Common myeloid progenitor, CD34-positive (primary cell): Measurements from ENCODE around the gene TRPM7.
A peak's percentile ranks its signal among the peaks of the same experiment; 100 is the strongest.

ENCODE experiments used
- CTCF ChIA-PET: fragments of 350-600 bp; sonication (Branson Sonifier 250); formaldehyde crosslinking; loops from one replicate; lab custom pipeline; 2021; ENCODE audit warnings: antibody characterized with exemption; lab: Charles Lee
- POLR2A ChIA-PET: fragments of 350-600 bp; sonication (Branson Sonifier 250); formaldehyde crosslinking; loops from one replicate; lab custom pipeline; 2021; ENCODE audit warnings: antibody characterized with exemption; lab: Charles Lee
- DNase-seq, 3 donors: peaks; one replicate each; pipeline versions ENCODE4 v3.0.0 to v3.0.0-alpha.2; 2013
- H3K27ac ChIP-seq, 2 experiments: 1 replicate in 1 of 2; 2 replicates in 1 of 2; pipeline ENCODE4 v1.7.0; 2013; ENCODE audit warnings: inconsistent platforms in 2 of 2, low read length in 2 of 2, mild to moderate bottlenecking in 2 of 2, low read depth in 1 of 2, moderate library complexity in 1 of 2; ENCODE audit not compliant: severe bottlenecking in 2 of 2, insufficient read depth in 1 of 2, poor library complexity in 1 of 2
- H3K27me3 ChIP-seq, 5 experiments: replicated peaks in 2 of 5; 1 replicate in 3 of 5; 2 replicates in 2 of 5; pipeline versions ENCODE4 v1.6.1 to v1.7.0; 2013; ENCODE audit warnings: low read length in 4 of 5, mild to moderate bottlenecking in 2 of 5, moderate library complexity in 2 of 5, inconsistent platforms in 1 of 5; ENCODE audit not compliant: insufficient read depth in 5 of 5, control insufficient read depth in 4 of 5
- H3K36me3 ChIP-seq, 4 experiments: 1 replicate in 2 of 4; 2 replicates in 2 of 4; pipeline versions ENCODE4 v1.6.1 to v1.7.0; 2013; ENCODE audit warnings: low read length in 3 of 4, control low read depth in 1 of 4, mild to moderate bottlenecking in 1 of 4; ENCODE audit not compliant: control insufficient read depth in 4 of 4, insufficient read depth in 4 of 4
- H3K4me1 ChIP-seq, 4 experiments: 1 replicate in 3 of 4; 2 replicates in 1 of 4; pipeline versions ENCODE4 v1.6.1 to v1.7.1; 2013; ENCODE audit warnings: low read length in 3 of 4, mild to moderate bottlenecking in 3 of 4, control low read depth in 1 of 4, inconsistent platforms in 1 of 4, moderate library complexity in 1 of 4; ENCODE audit not compliant: control insufficient read depth in 4 of 4, insufficient read depth in 4 of 4; ENCODE audit errors: control extremely low read depth in 1 of 4
- H3K4me3 ChIP-seq, 7 experiments: 1 replicate in 4 of 7; 2 replicates in 3 of 7; pipeline versions ENCODE4 v1.5.1 to v1.7.0; 2013; ENCODE audit warnings: mild to moderate bottlenecking in 7 of 7, low read length in 6 of 7, moderate library complexity in 6 of 7, inconsistent platforms in 2 of 7, low read depth in 2 of 7, control low read depth in 1 of 7; ENCODE audit not compliant: insufficient read depth in 4 of 7, control insufficient read depth in 1 of 7; ENCODE audit errors: extremely low read depth in 1 of 7
- H3K9me3 ChIP-seq, 5 experiments: 1 replicate in 4 of 5; 2 replicates in 1 of 5; pipeline versions ENCODE4 v1.6.1 to v1.7.1; 2013; ENCODE audit warnings: low read length in 4 of 5, mild to moderate bottlenecking in 2 of 5, inconsistent platforms in 1 of 5, low read depth in 1 of 5, moderate library complexity in 1 of 5; ENCODE audit not compliant: control insufficient read depth in 4 of 5, insufficient read depth in 2 of 5; ENCODE audit errors: control extremely low read depth in 1 of 5
- WGBS: methylation state at CpG from one replicate; pipeline ENCODE4 v1.1.5; 2013; ENCODE audit not compliant: insufficient coverage; 5-methylcytosine and 5-hydroxymethylcytosine counted together

TRPM7 gene

GRCh38 chr15:50556642-50557371 lies 129.8 kb downstream of the TRPM7 start:
- peaks cover 0 to 14% (median 3%) of the 10 kb centered on the region in 4 experiments for H3K4me1 ChIP-seq
- DNase-seq, result peak in 1 of 3 donors; percentile 21
- H3K9me3 ChIP-seq, result no peaks in the 10 kb centered on the region
- peaks cover 9 to 14% (median 11%) of the 10 kb centered on the region in 4 experiments for H3K36me3 ChIP-seq
- H3K27me3 ChIP-seq, result no peaks in the 10 kb centered on the region
- ChIA-PET CTCF (no interaction called here), POLR2A (no interaction called here)
- no CpG with 5 or more reads among the region's 2 CpGs for WGBS
- H3K27ac ChIP-seq, result no peak overlapping the region
- H3K4me3 ChIP-seq, result no peak overlapping the region

DNA sequence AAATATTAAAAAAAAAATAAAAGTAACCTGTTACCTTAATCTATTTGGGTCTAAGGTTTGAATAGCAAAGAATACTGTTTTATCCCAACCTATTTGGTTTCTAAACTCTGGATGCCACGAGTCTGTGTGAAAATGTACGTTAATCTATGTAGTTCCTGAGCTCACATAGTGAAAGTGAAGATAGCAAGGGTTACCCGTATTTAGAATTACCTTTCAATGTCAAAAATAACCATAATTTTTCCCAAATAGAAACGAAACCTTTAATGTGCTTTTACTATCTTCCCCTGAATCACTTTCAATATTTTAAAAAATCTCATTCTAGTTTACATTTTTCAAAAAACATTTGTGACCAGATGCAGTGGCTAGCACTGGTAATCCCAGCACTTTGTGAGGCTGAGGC lies 134.4 kb downstream of the TRPM7 start:
- DNase-seq, result no peak
- H3K4me3 ChIP-seq, result no peak overlapping the region
- no peaks in the 10 kb centered on the region for H3K27me3 ChIP-seq
- WGBS, result 83% methylated on average over 1 of the region's 4 CpGs
- peaks cover 0 to 2% (median 0%) of the 10 kb centered on the region in 4 experiments for H3K36me3 ChIP-seq
- ChIA-PET CTCF (no interaction called here), POLR2A (no interaction called here)
- H3K9me3 ChIP-seq, result no peaks in the 10 kb centered on the region
- no peak overlapping the region for H3K27ac ChIP-seq
- peaks cover under 1 to 9% (median 5%) of the 10 kb centered on the region in 4 experiments for H3K4me1 ChIP-seq

DNA sequence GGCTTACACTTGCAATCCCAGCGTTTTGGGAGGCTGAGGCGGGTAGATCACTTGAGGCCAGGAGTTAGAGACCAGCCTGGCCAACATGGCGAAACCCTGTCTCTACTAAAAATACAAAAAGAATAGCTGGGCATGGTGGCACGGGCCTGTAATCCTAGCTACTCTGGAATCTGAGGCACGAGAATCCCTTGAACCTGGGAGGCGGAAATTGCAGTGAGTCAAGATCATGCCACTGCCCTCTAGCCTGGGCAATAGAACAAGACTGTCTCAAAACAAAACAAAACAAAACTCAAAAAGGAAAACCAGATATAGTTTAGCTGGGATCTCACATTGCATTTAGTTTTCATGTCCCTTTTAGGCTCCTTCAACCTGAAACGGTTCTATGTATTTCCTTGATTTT lies 137.3 kb downstream of the TRPM7 start:
- POLR2A ChIA-PET, result no interaction called here
- H3K27me3 ChIP-seq, result no peaks in the 10 kb centered on the region

GRCh38 chr15:50546566-50546965 lies 140.0 kb downstream of the TRPM7 start, which contains the start of gene USP50:
Gene USP50, minus strand, starts transcription at chr15:50546666. Its CDS starts 141 bp downstream, at chr15:50546525.
- POLR2A ChIA-PET, result no interaction called here
- no peaks in the 10 kb centered on the region for H3K27me3 ChIP-seq
- no peak for DNase-seq
- WGBS, result 100% methylated on average over 3 of the region's 5 CpGs
- no peak within 1 kb of the TSS for H3K27ac ChIP-seq
- peaks cover 6 to 9% (median 8%) of the 10 kb centered on the region in 4 experiments for H3K4me1 ChIP-seq
- H3K36me3 ChIP-seq, result no peaks in the 10 kb centered on the region
- H3K9me3 ChIP-seq, result no peaks in the 10 kb centered on the region
- H3K4me3 ChIP-seq, result peak within 1 kb of the TSS in 1 of 7 experiments; percentile 9
- CTCF ChIA-PET, result no interaction called here

More for the DNA sequence above, 137.3 kb downstream of the TRPM7 start:
- no peak overlapping the region for H3K27ac ChIP-seq
- CTCF ChIA-PET, result no interaction called here
- peaks cover 6 to 8% (median 8%) of the 10 kb centered on the region in 4 experiments for H3K4me1 ChIP-seq
- H3K4me3 ChIP-seq, result no peak overlapping the region
- no peak for DNase-seq
- 97% methylated on average over 5 of the region's 7 CpGs for WGBS
- no peaks in the 10 kb centered on the region for H3K36me3 ChIP-seq
- H3K9me3 ChIP-seq, result no peaks in the 10 kb centered on the region

- no peaks in the 10 kb centered on the region for H3K27me3 ChIP-seq
- CTCF ChIA-PET, result no interaction called here
- H3K27ac ChIP-seq, result no peak overlapping the region
- H3K4me1 ChIP-seq, result peaks cover 6 to 9% (median 8%) of the 10 kb centered on the region in 4 experiments
- H3K36me3 ChIP-seq, result no peaks in the 10 kb centered on the region
- 70% methylated on average over 4 of the region's 5 CpGs for WGBS
- H3K4me3 ChIP-seq, result no peak overlapping the region
- POLR2A ChIA-PET, result no interaction called here
- DNase-seq, result no peak
- H3K9me3 ChIP-seq, result no peaks in the 10 kb centered on the region
These were observed 142.2 kb downstream of the TRPM7 start for GRCh38 chr15:50544368-50544767.

DNA sequence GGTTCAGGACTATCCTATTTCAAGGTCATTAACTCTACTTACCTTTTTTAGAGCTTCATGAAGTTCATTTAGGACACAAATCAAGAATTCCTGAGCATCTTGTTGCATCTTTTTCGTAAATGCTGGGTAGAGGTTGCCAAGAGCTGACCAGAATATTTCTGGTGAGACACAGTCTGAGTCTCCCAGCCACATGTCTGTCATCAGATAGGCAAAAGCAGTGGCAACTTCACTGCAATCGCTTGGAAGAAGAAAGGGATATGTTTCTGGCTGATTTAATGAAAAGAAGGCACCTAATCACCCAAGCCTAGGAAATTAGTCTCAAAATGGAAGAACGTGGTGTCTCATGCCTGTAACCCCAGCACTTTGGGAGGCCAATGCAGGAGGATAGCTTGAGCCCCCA lies 143.0 kb downstream of the TRPM7 start:
- DNase-seq, result no peak
- Histone ChIP-seq H3K27me3 (no peaks in the 10 kb centered on the region), H3K27ac (no peak overlapping the region), H3K4me1 (peaks cover 6 to 9% (median 8%) of the 10 kb centered on the region in 4 experiments), H3K4me3 (no peak overlapping the region), H3K36me3 (no peaks in the 10 kb centered on the region), H3K9me3 (no peaks in the 10 kb centered on the region)
- WGBS, result 90% methylated on average over 3 of the region's 3 CpGs
- POLR2A ChIA-PET, result no interaction called here
- CTCF ChIA-PET, result no interaction called here

GRCh38 chr15:50542887-50543210 lies 143.7 kb downstream of the TRPM7 start:
- H3K27me3 ChIP-seq, result no peaks in the 10 kb centered on the region

More at GRCh38 chr15:50542887-50543210, 143.7 kb downstream of the TRPM7 start:
- Histone ChIP-seq H3K9me3 (no peaks in the 10 kb centered on the region), H3K4me3 (no peak overlapping the region), H3K27ac (no peak overlapping the region), H3K36me3 (no peaks in the 10 kb centered on the region), H3K4me1 (peaks cover 6 to 9% (median 7%) of the 10 kb centered on the region in 4 experiments)
- ChIA-PET POLR2A (no interaction called here), CTCF (no interaction called here)
- 100% methylated on average over 1 of the region's 2 CpGs for WGBS
- DNase-seq, result no peak
